ENCODE results near the gene CCDC196. TPM values are rescaled to one million over a fixed set of nuclear protein-coding genes. Genes with fewer than 3 reads are reported as not detected.

CCDC196 gene
- total RNA-seq, 1 donor from 2014 or later = not detected

- no peaks in the 10 kb centered on the region for H3K4me1 ChIP-seq
- no peaks in the 10 kb centered on the region for H3K27me3 ChIP-seq (ENCODE audit: low read depth)
- H3K9me3 ChIP-seq = peaks cover 20% of the 10 kb centered on the region
- ATAC-seq (no peak), DNase-seq (no peak)
- no peaks in the 10 kb centered on the region for H3K36me3 ChIP-seq
- no peak for TF ChIP-seq CTCF (IDR thresholded peaks at IDR 0.05)
- H3K27ac ChIP-seq = no peak overlapping the region
- intact Hi-C loops (cut with DNase I) = no loop called here
- no peak overlapping the region for H3K4me3 ChIP-seq
Measured at GRCh38 chr14:66471584-66471983, 14.6 kb upstream of the CCDC196 start.

- Histone ChIP-seq H3K36me3 (no peaks in the 10 kb centered on the region), H3K9me3 (peaks cover 20% of the 10 kb centered on the region), H3K4me3 (no peak overlapping the region), H3K4me1 (no peaks in the 10 kb centered on the region), H3K27ac (no peak overlapping the region), H3K27me3 (ENCODE audit: low read depth) (no peaks in the 10 kb centered on the region)
- intact Hi-C loops (cut with DNase I) = no loop called here
- ATAC-seq (no peak), DNase-seq (no peak)
- TF ChIP-seq CTCF (IDR thresholded peaks at IDR 0.05) = no peak
Measured at GRCh38 chr14:66472251-66472650, 13.9 kb upstream of the CCDC196 start.

GRCh38 chr14:66473223-66473622 is 12.9 kb upstream of the CCDC196 start:
- peaks cover 20% of the 10 kb centered on the region for H3K9me3 ChIP-seq
- H3K4me3 ChIP-seq = no peak overlapping the region
- no peak for ATAC-seq
- no peaks in the 10 kb centered on the region for H3K27me3 ChIP-seq (ENCODE audit: low read depth)
- no peak overlapping the region for H3K27ac ChIP-seq
- H3K4me1 ChIP-seq = no peaks in the 10 kb centered on the region
- no peak for TF ChIP-seq CTCF (IDR thresholded peaks at IDR 0.05)
- no peak for DNase-seq
- no peaks in the 10 kb centered on the region for H3K36me3 ChIP-seq
- intact Hi-C loops (cut with DNase I) = no loop called here

GRCh38 chr14:66476964-66477363 is 9.2 kb upstream of the CCDC196 start:
- Histone ChIP-seq H3K4me1 (no peaks in the 10 kb centered on the region), H3K27ac (no peak overlapping the region), H3K27me3 (ENCODE audit: low read depth) (no peaks in the 10 kb centered on the region), H3K9me3 (no peaks in the 10 kb centered on the region), H3K4me3 (no peak overlapping the region), H3K36me3 (no peaks in the 10 kb centered on the region)
- no peak for TF ChIP-seq CTCF (IDR thresholded peaks at IDR 0.05)
- ATAC-seq = no peak
- DNase-seq = no peak
- intact Hi-C loops (cut with DNase I) = no loop called here

GRCh38 chr14:66477567-66477966 is 8.6 kb upstream of the CCDC196 start:
- no peak for ATAC-seq
- intact Hi-C loops (cut with DNase I) = no loop called here
- no peak for DNase-seq
- H3K27ac ChIP-seq = no peak overlapping the region
- no peaks in the 10 kb centered on the region for H3K9me3 ChIP-seq
- no peak for TF ChIP-seq CTCF (IDR thresholded peaks at IDR 0.05)
- H3K4me3 ChIP-seq = no peak overlapping the region
- H3K4me1 ChIP-seq = no peaks in the 10 kb centered on the region
- H3K27me3 ChIP-seq (ENCODE audit: low read depth) = no peaks in the 10 kb centered on the region
- no peaks in the 10 kb centered on the region for H3K36me3 ChIP-seq

- H3K27me3 ChIP-seq (ENCODE audit: low read depth) = no peaks in the 10 kb centered on the region
- DNase-seq = no peak
- H3K27ac ChIP-seq = no peak overlapping the region
- H3K4me3 ChIP-seq = no peak overlapping the region
- H3K4me1 ChIP-seq = no peaks in the 10 kb centered on the region
- no peak for ATAC-seq
- TF ChIP-seq CTCF (IDR thresholded peaks at IDR 0.05) = no peak
- intact Hi-C loops (cut with DNase I) = no loop called here
- H3K9me3 ChIP-seq = no peaks in the 10 kb centered on the region
- no peaks in the 10 kb centered on the region for H3K36me3 ChIP-seq
Measured at GRCh38 chr14:66482873-66483272, 3.3 kb upstream of the CCDC196 start.
